A673 (cell line): ENCODE data around the gene OR2AT4. TPM values are rescaled to one million over a fixed set of nuclear protein-coding genes. Genes with fewer than 3 reads are reported as not detected.

Experiments
- BruUV-seq: library from RNA; stranded (reverse); fragments of 400-500 nt; replicated peaks from 2 replicates; lab custom pipeline; 2021; lab: Mats Ljungman, UMichigan
- CTCF ChIA-PET: fragments of 300-600 bp; sonication (Branson Sonifier 250); formaldehyde crosslinking; loops from one replicate; lab custom pipeline; 2022; ENCODE audit warnings: antibody characterized with exemption; lab: Charles Lee
- POLR2A ChIA-PET: fragments of 300-600 bp; sonication (Branson Sonifier 250); formaldehyde crosslinking; loops from one replicate; lab custom pipeline; 2022; ENCODE audit warnings: antibody characterized with exemption; ENCODE audit not compliant: low non-redundant PET; lab: Charles Lee
- DNase-seq: peaks from one replicate; pipeline ENCODE4 v3.0.0-alpha.2; 2015; ENCODE audit warnings: low spot score
- H3K27ac ChIP-seq: fragments of 200-600 bp; sonication (generic); 2 replicates; pipeline ENCODE4 v1.5.1; 2016; ENCODE audit warnings: mixed run types, low read depth, mild to moderate bottlenecking, mixed read lengths, antibody characterized with exemption, low read length; ENCODE audit not compliant: poor library complexity, severe bottlenecking
- H3K27me3 ChIP-seq: fragments of 200-600 bp; sonication (generic); replicated peaks from 2 replicates; pipeline ENCODE4 v1.6.1; 2017; ENCODE audit warnings: mixed run types, low read depth, mild to moderate bottlenecking, mixed read lengths, antibody characterized with exemption, low read length; ENCODE audit not compliant: insufficient read depth, poor library complexity
- H3K36me3 ChIP-seq: fragments of 200-600 bp; sonication (generic); 2 replicates; pipeline ENCODE4 v1.6.1; 2016; ENCODE audit warnings: mixed run types, mild to moderate bottlenecking, mixed read lengths, antibody characterized with exemption, low read length; ENCODE audit not compliant: insufficient read depth, poor library complexity, severe bottlenecking
- H3K4me1 ChIP-seq: fragments of 200-600 bp; sonication (generic); 2 replicates; pipeline ENCODE4 v1.6.1; 2017; ENCODE audit warnings: mixed run types, mild to moderate bottlenecking, mixed read lengths, antibody characterized with exemption, low read length; ENCODE audit not compliant: insufficient read depth, poor library complexity, severe bottlenecking
- H3K4me3 ChIP-seq: fragments of 200-600 bp; sonication (generic); 2 replicates; pipeline ENCODE4 v1.5.1; 2016; ENCODE audit warnings: low read depth, mixed run types, mild to moderate bottlenecking, mixed read lengths, low read length; ENCODE audit not compliant: poor library complexity, severe bottlenecking
- H3K9me3 ChIP-seq: fragments of 200-600 bp; sonication (generic); 2 replicates; pipeline ENCODE4 v1.6.1; 2016; ENCODE audit warnings: mixed run types, low read depth, mild to moderate bottlenecking, mixed read lengths, antibody characterized with exemption, low read length; ENCODE audit not compliant: poor library complexity, severe bottlenecking
- EZH2 ChIP-seq: fragments of 200-600 bp; sonication (generic); IDR thresholded peaks from 2 replicates; pipeline ENCODE4 v1.6.1; 2017; ENCODE audit warnings: borderline replicate concordance, low read depth, mild to moderate bottlenecking, mixed read lengths, antibody characterized with exemption, low read length; ENCODE audit not compliant: poor library complexity, severe bottlenecking
- intact Hi-C: fragments of 100-400 bp; cut with micrococcal nuclease; formaldehyde crosslinking; loops from one replicate; pipeline ENCODE4 v1.10.0; 2022; ENCODE audit not compliant: unreplicated experiment
- total RNA-seq: library from RNA; stranded (reverse); gene quantifications from 2 replicates; pipeline ENCODE4 v1.2.3, GENCODE V29; 2021
- TF ChIP-seq, protein P1 (sequence below): fragments of 300-800, 200-600 bp; sonication (generic); conservative IDR thresholded peaks from 2 replicates; pipeline ENCODE4 v1.5.1; 2017; ENCODE audit warnings: low read depth, mild to moderate bottlenecking, antibody characterized with exemption, low read length, moderate library complexity, mixed read lengths

OR2AT4 gene
- total RNA-seq, 1 experiment from 2014 or later: not detected

DNA sequence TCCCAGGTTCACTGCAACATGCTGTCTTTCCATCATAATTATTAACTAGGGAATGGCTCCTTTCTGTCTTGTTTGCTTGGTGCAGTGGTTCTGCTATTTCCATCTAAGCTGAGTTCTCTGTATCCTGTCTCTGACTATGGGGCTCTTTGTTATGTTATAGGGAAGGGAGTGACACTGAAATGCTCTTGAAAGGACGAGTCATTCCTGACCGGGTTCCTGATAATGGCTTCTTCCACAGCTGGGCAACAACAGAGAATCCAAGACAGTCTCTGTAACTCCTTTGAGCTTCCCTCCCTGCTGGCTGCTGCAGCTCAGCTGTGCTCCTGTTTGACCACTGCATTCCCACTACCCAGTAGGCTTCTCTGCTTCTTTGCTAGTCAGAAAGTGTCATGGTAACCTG lies 24.1 kb downstream of the OR2AT4 start:
- H3K27me3 ChIP-seq: peaks cover 19% of the 10 kb centered on the region
- intact Hi-C loops: no loop called here
- ChIA-PET CTCF (interaction anchor here (0.6 kb wide), 1 partner anchor 558 kb away, joined by 3 read pairs; no protein-coding TSS in a partner anchor), POLR2A (no interaction called here)
- H3K27ac ChIP-seq: no peak overlapping the region
- H3K9me3 ChIP-seq: no peaks in the 10 kb centered on the region
- no peaks in the 10 kb centered on the region for H3K4me1 ChIP-seq
- DNase-seq: no peak
- BruUV-seq: no TSS peak
- H3K36me3 ChIP-seq: no peaks in the 10 kb centered on the region
- H3K4me3 ChIP-seq: no peak overlapping the region
- TF ChIP-seq, protein P1, sequence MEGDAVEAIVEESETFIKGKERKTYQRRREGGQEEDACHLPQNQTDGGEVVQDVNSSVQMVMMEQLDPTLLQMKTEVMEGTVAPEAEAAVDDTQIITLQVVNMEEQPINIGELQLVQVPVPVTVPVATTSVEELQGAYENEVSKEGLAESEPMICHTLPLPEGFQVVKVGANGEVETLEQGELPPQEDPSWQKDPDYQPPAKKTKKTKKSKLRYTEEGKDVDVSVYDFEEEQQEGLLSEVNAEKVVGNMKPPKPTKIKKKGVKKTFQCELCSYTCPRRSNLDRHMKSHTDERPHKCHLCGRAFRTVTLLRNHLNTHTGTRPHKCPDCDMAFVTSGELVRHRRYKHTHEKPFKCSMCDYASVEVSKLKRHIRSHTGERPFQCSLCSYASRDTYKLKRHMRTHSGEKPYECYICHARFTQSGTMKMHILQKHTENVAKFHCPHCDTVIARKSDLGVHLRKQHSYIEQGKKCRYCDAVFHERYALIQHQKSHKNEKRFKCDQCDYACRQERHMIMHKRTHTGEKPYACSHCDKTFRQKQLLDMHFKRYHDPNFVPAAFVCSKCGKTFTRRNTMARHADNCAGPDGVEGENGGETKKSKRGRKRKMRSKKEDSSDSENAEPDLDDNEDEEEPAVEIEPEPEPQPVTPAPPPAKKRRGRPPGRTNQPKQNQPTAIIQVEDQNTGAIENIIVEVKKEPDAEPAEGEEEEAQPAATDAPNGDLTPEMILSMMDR: no peak
- no peak for TF ChIP-seq EZH2

DNA sequence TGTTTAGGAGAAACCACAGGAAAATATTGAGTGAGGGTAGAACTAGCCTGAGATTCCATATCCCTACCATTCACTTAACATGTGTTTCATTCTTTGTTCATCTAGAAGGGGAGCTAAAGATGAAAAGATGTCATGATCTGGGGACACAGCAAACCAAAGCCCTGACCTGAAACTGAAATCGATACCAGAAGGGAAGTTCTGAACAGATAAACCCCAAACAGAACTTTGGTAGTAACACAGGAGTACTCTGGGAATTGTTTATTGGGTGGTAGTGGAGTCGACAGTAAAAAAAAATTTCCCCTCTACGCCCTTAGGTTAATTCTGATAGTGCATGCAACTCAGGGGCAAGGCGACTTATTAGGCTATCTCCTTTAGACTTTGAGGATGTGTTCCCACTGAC lies 27.2 kb downstream of the OR2AT4 start:
- BruUV-seq: no TSS peak
- intact Hi-C loops: no loop called here
- TF ChIP-seq EZH2: no peak
- H3K4me1 ChIP-seq: no peaks in the 10 kb centered on the region
- DNase-seq: no peak
- H3K9me3 ChIP-seq: no peaks in the 10 kb centered on the region
- ChIA-PET POLR2A (interaction anchor here (0.6 kb wide), 1 partner anchor 152 kb away, joined by 3 read pairs; no protein-coding TSS in a partner anchor), CTCF (no interaction called here)
- H3K27ac ChIP-seq: no peak overlapping the region
- no peaks in the 10 kb centered on the region for H3K36me3 ChIP-seq
- no peak overlapping the region for H3K4me3 ChIP-seq
- H3K27me3 ChIP-seq: peaks cover 28% of the 10 kb centered on the region

DNA sequence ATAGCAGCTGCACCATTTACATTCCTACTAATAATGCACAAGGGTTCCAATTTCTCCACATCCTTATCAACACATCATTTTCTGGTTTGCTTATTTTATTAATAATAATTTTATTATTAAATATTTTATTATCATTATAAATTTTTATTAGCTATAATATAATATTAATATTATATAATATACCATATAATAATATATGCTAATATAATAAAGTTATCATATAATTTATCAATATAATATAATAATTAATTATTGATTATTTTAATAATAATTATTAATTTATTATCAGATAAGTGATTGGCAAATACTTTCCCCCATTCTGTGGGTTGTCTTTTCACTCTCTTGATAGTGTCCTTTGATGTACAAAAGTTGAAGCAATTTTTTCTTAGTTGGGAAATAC lies 27.7 kb downstream of the OR2AT4 start:
- Histone ChIP-seq H3K9me3 (no peaks in the 10 kb centered on the region), H3K4me3 (no peak overlapping the region), H3K27me3 (peaks cover 28% of the 10 kb centered on the region), H3K4me1 (no peaks in the 10 kb centered on the region), H3K27ac (no peak overlapping the region), H3K36me3 (no peaks in the 10 kb centered on the region)
- ChIA-PET CTCF (no interaction called here), POLR2A (interaction anchor here (0.6 kb wide), 1 partner anchor 152 kb away, joined by 3 read pairs; no protein-coding TSS in a partner anchor)
- no peak for TF ChIP-seq EZH2
- TF ChIP-seq, protein P1: no peak
- intact Hi-C loops: no loop called here
- no peak for DNase-seq
- no TSS peak for BruUV-seq

DNA sequence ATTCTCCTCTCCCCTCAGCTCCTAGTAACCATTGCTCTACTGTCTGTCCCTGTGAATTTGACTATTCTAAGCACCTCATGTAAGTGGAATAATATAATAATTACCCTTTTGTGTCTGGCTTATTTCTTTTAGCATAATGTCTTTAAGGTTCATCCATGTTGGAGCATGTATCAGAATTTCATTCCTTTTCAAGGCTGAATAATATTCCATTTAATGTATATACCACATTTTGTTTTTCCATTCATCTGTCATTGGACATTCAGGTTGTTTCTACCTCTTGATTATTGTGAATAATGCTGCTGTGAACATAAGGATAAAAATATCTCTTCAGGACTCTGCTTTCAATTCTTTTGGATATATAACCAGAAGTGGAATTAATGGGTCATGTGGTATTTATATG lies 28.1 kb downstream of the OR2AT4 start:
- no peaks in the 10 kb centered on the region for H3K9me3 ChIP-seq
- peaks cover 24% of the 10 kb centered on the region for H3K27me3 ChIP-seq
- H3K36me3 ChIP-seq: no peaks in the 10 kb centered on the region
- TF ChIP-seq, protein P1: no peak
- TF ChIP-seq EZH2: no peak
- no peak overlapping the region for H3K27ac ChIP-seq
- H3K4me3 ChIP-seq: no peak overlapping the region
- intact Hi-C loops: no loop called here
- CTCF ChIA-PET: no interaction called here
- H3K4me1 ChIP-seq: no peaks in the 10 kb centered on the region
- BruUV-seq: no TSS peak
- DNase-seq: no peak
- POLR2A ChIA-PET: no interaction called here
